CD4-positive, alpha-beta T cell treated with Interleukin-17A for 4 hours (primary cell): ENCODE results near the gene RALGPS1.

ENCODE experiments used
- DNase-seq: peaks from one replicate; pipeline ENCODE4 v3.0.0-alpha.2; 2020; ENCODE audit warnings: mixed read lengths

Gene RALGPS1

DNA sequence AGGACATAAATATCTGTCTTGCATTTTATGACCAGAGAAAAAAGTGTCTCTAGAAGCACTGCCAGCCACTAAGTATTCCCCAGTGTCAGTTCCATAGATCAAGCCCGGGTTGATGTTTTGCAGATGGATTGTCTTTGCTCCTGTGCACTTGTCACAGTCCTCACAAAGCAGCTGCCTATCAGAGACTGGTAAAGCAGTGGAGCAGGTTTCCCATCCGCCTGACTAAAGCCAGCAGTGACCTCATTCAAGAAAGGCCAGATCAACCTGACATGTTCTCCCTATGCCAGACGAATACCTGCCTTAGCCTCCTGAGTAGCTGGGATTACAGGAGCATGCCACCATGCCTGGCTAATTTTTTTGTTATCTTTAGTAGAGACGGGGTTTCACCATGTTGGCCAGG lies 323.2 kb downstream of the RALGPS1 start:
- DNase-seq: no peak

DNA sequence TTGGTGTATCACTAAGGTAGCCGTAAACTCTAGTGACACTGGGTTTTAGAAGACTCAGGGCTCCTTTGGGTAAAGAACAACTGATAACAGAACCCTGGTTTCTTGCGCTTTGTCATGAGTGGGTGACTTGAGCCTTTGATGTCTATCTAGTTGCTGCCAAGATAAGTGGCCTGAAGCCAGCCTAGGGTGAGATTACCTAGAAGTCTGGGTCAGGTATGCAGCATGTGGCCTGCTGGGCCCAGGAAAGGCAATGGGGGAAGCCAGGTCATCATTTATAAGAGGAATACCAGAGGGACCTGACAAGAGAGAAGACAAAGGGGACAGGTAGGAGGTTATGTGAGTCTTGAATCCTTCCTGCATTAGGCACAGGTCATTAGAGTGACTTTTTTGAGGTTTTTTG lies 326.8 kb downstream of the RALGPS1 start:
- DNase-seq: no peak

DNA sequence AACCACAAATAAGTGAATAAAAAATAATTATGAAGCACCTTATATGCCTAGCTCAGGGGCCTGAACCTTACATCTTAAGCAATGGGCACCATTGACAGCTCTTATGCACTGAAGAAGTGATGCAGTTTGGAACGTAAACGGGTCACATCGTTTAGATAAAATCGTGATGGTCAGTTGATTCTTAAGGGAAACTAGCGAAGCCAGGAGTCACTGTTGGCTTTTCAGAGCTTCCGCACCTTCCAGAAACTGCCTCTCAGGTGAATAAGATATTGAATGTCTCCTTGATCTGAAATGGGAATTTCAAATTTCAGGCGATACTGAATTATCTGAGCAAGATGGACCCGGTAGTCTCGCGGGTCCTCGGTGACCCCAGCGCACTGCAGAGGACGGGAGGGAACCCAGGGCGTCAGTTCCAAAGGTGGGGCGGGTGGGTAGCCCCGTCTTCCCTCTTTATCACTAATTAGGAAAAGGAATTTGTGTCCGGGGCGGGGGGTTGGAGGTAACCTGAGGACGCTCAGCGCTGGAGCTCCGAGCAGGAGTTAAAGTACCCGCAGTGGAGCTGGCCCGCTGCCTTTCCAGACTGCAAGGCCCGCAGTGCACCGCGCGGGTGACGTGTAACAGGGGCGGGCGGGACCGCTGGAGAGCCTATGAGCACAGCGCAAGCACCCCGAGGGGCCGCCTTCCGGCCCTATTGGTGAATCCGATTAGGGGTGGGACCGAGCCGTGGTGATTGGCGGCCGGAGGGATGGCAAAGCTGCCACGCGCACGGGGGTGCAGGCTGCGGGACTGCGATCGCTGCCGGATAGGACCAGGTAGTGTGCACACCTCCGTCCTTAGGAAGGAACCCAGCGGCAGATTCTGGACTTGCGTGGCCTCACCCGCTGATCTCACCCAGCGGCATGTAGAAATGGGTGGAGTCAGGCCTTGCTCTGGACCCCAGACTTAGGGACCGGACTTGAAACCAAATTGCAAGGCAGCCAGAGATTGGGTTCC lies 330.3 kb downstream of the RALGPS1 start:
- DNase-seq: peak; percentile 97

GRCh38 chr9:127245637-127246164 lies 331.1 kb downstream of the RALGPS1 start:
- no peak for DNase-seq

DNA sequence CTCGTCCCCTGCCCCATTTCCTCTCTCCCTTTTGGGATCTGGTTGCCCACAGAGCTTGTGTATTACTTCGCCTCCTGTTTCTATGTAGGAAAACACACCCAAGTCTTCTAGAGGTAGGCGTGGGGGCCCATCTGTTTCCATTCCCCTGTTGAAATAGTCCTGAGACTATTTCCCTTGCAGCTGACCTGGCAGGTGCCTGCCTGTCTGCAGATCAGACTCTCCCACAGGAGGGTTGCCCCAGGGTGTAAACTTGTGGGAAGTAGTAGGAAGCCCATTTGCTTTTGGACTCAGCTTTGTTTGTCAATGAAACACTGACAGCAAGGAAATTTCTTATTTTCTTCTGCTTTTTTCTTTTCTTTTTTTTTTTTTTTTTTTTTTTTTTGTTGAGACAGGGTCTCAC lies 333.7 kb downstream of the RALGPS1 start:
- DNase-seq: no peak

DNA sequence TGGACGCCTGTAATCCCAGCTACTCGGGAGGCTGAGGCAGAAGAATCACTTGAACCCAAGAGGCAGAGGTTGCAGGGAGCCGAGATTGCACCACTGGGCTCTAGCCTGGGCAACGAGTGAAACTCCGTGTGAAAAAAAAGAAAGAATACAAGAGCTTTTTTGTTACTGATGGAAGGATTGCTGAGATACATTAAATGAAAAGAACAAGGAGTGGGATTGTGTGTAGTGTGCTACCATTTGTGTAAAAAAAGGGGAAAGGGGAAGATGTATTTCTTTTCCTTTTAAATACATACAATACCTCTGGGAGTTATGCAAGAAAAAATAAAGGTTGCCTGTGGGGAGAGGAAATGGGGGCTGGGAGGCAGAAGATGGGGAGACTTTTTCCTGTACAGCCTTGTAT lies 335.3 kb downstream of the RALGPS1 start:
- no peak for DNase-seq

- DNase-seq: no peak
Measured at GRCh38 chr9:127250896-127251391, 336.4 kb downstream of the RALGPS1 start.

DNA sequence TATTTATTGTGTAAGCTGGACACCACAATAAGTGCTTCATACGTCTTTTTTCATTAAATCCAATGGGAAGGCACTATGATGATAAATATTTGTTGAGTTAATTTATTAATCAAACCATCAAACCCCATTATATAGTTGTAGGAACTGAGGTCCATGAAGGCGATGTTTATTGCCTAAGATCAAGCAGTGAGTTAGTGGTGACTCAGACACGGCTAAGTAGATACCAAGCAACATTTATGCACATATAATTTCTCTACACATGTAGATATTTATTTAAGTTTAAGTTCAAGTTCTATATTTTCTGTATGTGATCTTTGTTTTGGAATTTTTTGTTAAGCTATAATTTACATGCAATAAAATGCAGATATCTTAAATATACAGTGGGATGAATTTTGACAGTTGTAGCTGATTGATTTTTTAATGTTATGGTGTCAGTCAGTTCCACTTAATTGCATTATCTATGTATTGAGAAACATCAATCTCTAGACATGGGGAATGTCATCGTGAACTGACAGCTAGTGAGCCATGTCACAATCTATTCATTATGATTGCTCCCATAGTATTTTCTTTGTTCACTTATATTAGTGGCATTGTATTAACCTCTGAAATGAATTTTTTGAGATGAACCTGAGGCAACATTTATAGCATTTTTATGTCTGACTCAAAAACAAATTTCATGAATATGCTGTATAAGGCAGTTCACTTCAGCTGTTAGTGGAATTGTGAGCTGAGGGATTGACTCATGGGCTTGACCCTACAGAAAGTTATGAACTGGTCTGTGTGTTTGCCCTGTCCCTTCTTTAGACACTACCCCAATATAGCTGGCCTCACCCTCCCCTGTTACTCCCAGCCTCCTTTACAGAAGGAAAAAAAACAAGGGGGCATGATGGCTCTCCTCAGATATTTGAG lies 338.1 kb downstream of the RALGPS1 start:
- DNase-seq: no peak

GRCh38 chr9:127253446-127253845 lies 338.9 kb downstream of the RALGPS1 start:
- DNase-seq: no peak

- no peak for DNase-seq
Measured at GRCh38 chr9:127255692-127256091, 341.1 kb downstream of the RALGPS1 start.

DNA sequence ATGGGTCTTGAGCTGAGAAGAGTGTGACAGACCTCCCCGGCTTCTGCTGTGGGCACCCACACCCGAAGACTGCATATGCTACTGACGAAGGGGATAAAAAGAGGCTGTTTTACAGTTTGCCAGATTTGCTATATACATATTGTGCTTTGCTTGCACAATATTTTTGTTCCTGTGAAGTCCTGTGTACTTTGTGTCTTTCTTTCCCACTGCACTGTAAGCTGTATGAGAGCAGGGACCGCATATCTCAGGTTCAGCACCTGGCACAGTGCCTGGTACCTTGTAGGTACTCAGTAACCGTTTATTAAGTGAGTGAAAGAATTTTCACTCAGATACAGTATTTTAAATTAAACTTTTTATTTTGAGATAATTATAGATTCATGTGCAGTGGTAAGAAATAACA lies 341.7 kb downstream of the RALGPS1 start:
- DNase-seq: no peak

GRCh38 chr9:127258606-127259471 lies 344.3 kb downstream of the RALGPS1 start:
- DNase-seq: no peak

GRCh38 chr9:127262602-127263001 lies 348.0 kb downstream of the RALGPS1 start:
- no peak for DNase-seq

GRCh38 chr9:127263237-127263636 lies 348.7 kb downstream of the RALGPS1 start:
- no peak for DNase-seq

DNA sequence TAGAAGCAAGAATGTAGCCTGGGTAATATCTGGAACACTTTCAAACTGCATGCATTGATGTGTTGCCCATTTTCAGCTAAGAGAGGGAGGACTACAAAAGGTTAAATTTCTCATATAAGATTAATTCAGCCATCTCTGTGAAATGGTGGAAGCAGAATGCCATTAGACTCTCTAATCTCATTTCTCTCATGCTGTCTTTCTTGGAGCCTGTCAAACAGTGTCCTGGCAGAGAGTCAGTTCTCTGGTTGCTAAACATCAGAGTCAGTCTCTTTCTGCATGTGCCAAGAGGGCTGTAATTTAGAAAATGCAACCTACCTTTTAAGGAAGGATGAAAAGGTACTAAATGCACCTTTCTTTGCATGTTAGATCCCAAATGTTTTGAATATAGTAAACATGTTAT lies 349.1 kb downstream of the RALGPS1 start:
- DNase-seq: no peak

DNA sequence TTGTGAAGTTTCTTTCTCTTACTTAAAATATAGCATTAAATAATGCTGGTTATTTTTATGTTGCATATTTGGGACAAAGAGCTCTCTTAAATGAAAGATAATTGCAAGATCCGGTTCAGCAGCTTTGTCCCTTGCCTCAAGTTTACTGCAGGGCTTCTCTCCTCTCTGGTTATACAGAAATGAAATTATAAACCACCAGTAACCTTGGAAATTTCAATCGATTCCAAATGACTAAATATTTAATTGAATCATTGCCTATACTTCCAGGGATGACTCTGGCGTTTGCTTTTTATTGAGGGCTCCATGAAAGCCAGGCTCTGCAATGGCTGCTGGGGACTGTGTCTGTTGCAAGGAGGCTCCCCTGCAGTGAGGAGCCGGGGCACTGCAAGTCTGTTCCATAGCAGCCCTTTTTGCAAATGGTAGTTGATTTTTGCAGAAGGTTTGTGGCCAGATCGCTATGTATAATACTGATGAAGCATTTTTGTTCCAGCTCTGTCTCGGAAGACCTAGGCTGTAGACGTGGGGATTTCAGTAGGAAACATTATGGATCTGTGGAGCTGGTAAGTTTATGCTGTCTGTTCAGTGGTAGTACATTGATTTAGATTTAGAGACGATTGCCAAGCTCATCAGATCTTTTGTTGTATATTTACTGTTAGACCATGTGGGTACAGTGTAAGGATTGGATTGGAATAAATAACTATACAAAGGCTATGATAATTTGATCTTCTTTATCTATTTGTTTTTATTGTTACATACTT lies 350.1 kb downstream of the RALGPS1 start, which contains the start of gene GARNL3:
TSS of gene GARNL3 (plus strand) at position 313 of the 758 bp plus-strand sequence. CDS start at position 417, 104 bp downstream.
- no peak for DNase-seq

DNA sequence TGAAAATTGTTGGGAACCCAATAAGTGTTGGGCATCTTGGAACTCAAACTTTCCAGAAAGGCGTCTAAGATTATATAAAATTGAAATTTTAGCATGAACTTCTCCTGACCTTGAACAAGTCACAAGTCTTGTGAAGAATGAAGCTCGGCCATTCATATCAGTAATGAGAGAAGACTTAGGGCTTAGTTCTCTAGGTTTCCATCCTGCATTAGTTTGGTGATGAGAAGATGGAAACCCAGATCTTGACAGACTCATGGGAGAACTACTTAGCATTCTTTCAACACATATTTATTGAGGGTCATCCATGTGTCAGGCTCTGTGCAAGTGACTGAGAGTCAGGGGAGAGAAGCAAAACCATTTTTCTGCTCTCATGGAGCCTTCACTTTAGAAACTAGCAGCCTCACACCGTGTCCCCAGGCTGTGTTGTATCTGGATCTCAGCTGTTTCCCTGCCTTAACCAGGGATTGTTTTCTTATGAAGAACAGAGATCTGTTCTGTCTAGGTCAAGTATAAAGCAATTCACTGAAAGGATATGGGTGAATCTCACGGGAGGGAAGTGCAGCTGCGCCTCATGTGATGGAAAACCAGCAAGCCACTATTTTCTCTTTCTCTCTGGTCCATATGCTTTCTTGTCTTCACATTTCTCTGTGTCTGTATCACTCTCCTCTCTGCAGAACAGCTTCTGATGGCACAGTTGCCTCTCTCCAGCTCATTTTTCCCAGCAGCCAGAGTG lies 353.4 kb downstream of the RALGPS1 start:
- DNase-seq: no peak

DNA sequence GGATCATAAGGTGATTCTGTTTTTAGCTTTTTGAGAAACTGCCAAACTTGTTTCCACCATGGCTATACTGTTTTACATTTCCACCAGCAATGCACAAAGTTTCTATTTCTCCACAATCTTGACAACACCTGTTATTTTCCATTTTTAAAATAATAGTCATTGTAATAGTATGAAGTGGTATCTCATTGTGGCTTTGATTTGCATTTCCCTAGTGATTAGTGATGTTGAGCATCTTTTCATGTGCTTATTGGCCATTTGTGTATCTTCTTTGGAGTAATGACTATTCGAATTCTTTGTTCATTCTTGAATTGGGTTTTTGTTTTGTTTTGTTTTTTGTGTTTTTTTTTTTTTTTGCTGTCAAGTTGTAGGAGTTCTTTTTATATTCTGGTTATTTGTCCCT lies 354.9 kb downstream of the RALGPS1 start:
- no peak for DNase-seq
